Dedifferentiated amniotic fluid mesenchymal stem cell (primary cell): Measurements from ENCODE around the gene S100A16.
A peak's percentile ranks its signal among the peaks of the same experiment; 100 is the strongest.
"Not testable (repeated sequence)": the region's sequence is repeated elsewhere in the genome, so short reads cannot be mapped to it uniquely, and the experiment has no call there.

Experiments
- DNase-seq: peaks from one replicate; pipeline ENCODE4 v3.0.0-alpha.2; 2016; ENCODE audit errors: extremely low spot score

The S100A16 gene

GRCh38 chr1:153612755-153613331, at the start of gene S100A16:
TSS of gene S100A16 (minus strand) at chr1:153613137. CDS start at chr1:153608151, 4,986 bp downstream.
- peak; percentile 57 for DNase-seq

GRCh38 chr1:153662269-153662668, 49.3 kb upstream of the S100A16 start:
- no peak for DNase-seq

GRCh38 chr1:153661111-153661708, 48.3 kb upstream of the S100A16 start:
- no peak for DNase-seq

GRCh38 chr1:153659656-153660055, 46.7 kb upstream of the S100A16 start:
- no peak for DNase-seq

- no peak for DNase-seq
Measured at GRCh38 chr1:153659175-153659534, 46.2 kb upstream of the S100A16 start.

- DNase-seq, result peak; percentile 85
Measured at GRCh38 chr1:153658400-153659174, 45.6 kb upstream of the S100A16 start, which contains the start of gene SNAPIN. TSS of gene SNAPIN (plus strand) at chr1:153658703. CDS start at chr1:153658744, 41 bp downstream.

GRCh38 chr1:153655333-153655732, 42.4 kb upstream of the S100A16 start:
- no peak for DNase-seq

- DNase-seq, result no peak
Measured at GRCh38 chr1:153652805-153653500, 40.0 kb upstream of the S100A16 start.

GRCh38 chr1:153651771-153652170, 38.8 kb upstream of the S100A16 start:
- DNase-seq, result no peak

GRCh38 chr1:153649863-153650235, 36.9 kb upstream of the S100A16 start:
- no peak for DNase-seq

- no peak for DNase-seq
Measured at GRCh38 chr1:153649137-153649862, 36.4 kb upstream of the S100A16 start.

GRCh38 chr1:153648000-153648643, 35.2 kb upstream of the S100A16 start:
- peak; percentile 24 for DNase-seq

- no peak for DNase-seq
Measured at GRCh38 chr1:153647346-153647714, 34.4 kb upstream of the S100A16 start.

GRCh38 chr1:153646672-153647345, 33.9 kb upstream of the S100A16 start:
- no peak for DNase-seq

GRCh38 chr1:153643816-153644215, 30.9 kb upstream of the S100A16 start:
- DNase-seq, result no peak

- DNase-seq, result no peak
Measured at GRCh38 chr1:153643100-153643499, 30.2 kb upstream of the S100A16 start.

- DNase-seq, result no peak
Measured at GRCh38 chr1:153642161-153642560, 29.2 kb upstream of the S100A16 start.

- no peak for DNase-seq
Measured at GRCh38 chr1:153640861-153641260, 27.9 kb upstream of the S100A16 start.

GRCh38 chr1:153640213-153640612, 27.3 kb upstream of the S100A16 start:
- not testable (repeated sequence) for DNase-seq

GRCh38 chr1:153639280-153639679, 26.3 kb upstream of the S100A16 start:
- DNase-seq, result no peak

- no peak for DNase-seq
Measured at GRCh38 chr1:153638261-153638660, 25.3 kb upstream of the S100A16 start.
